Measurements from ENCODE around the gene MCAM.

MCAM gene

GRCh38 chr11:119262668-119263351, 54.1 kb downstream of the MCAM start:
- no peak overlapping the region for H3K4me3 ChIP-seq (ENCODE audit: low read depth, low read length)
- in situ Hi-C loops (cut with HindIII; ENCODE audit: low sequenced_read_pairs) = no loop called here
- DNase-seq (ENCODE audit: low read depth) = no peak
- no peak for TF ChIP-seq CTCF (IDR thresholded peaks at IDR 0.05; ENCODE audit: low read depth, low read length, missing control alignments)

GRCh38 chr11:119258983-119259382, 57.9 kb downstream of the MCAM start:
- no peak for DNase-seq (ENCODE audit: low read depth)
- no peak for TF ChIP-seq CTCF (IDR thresholded peaks at IDR 0.05; ENCODE audit: low read depth, low read length, missing control alignments)
- in situ Hi-C loops (cut with HindIII; ENCODE audit: low sequenced_read_pairs) = no loop called here
- H3K4me3 ChIP-seq (ENCODE audit: low read depth, low read length) = no peak overlapping the region
